Neuronal stem cell (in vitro differentiated cells): ENCODE measurements around the gene PDE11A.

Experiments
- DNase-seq: peaks from one replicate; pipeline ENCODE4 v3.0.0-alpha.2; 2013; ENCODE audit warnings: low spot score
- H2AFZ ChIP-seq: one replicate; pipeline ENCODE4 v1.6.1; 2013; ENCODE audit warnings: mild to moderate bottlenecking, low read length, inconsistent platforms
- H2AK5ac ChIP-seq: 2 replicates; pipeline ENCODE4 v1.6.1; 2013; ENCODE audit warnings: low read depth, mild to moderate bottlenecking, inconsistent platforms, low read length, moderate library complexity, mixed read lengths
- H2BK120ac ChIP-seq: 2 replicates; pipeline ENCODE4 v1.6.1; 2013; ENCODE audit warnings: low read depth, mild to moderate bottlenecking, inconsistent platforms, low read length, moderate library complexity, mixed read lengths
- H2BK12ac ChIP-seq: one replicate; pipeline ENCODE4 v1.6.1; 2013; ENCODE audit warnings: low read length, inconsistent platforms
- H2BK15ac ChIP-seq: 2 replicates; pipeline ENCODE4 v1.6.1; 2013; ENCODE audit warnings: mild to moderate bottlenecking, low read length, inconsistent platforms, mixed read lengths
- H2BK5ac ChIP-seq: one replicate; pipeline ENCODE4 v1.6.1; 2013; ENCODE audit warnings: inconsistent platforms, mild to moderate bottlenecking, low read length, moderate library complexity
- H3K14ac ChIP-seq: one replicate; pipeline ENCODE4 v1.6.1; 2013; ENCODE audit warnings: low read length, inconsistent platforms
- H3K18ac ChIP-seq: 2 replicates; pipeline ENCODE4 v1.6.1; 2013; ENCODE audit warnings: low read length, inconsistent platforms
- H3K23ac ChIP-seq: 2 replicates; pipeline ENCODE4 v1.6.1; 2013; ENCODE audit warnings: low read depth, mild to moderate bottlenecking, mixed read lengths, low read length, inconsistent platforms; ENCODE audit not compliant: poor library complexity
- H3K27ac ChIP-seq: replicated peaks from 3 replicates; pipeline ENCODE4 v1.5.1; 2013; ENCODE audit warnings: low read length, inconsistent platforms
- H3K27me3 ChIP-seq, 3 experiments: 2 replicates each; pipeline ENCODE4 v1.6.1; 2013; ENCODE audit warnings: low read length in 3 of 3, mild to moderate bottlenecking in 2 of 3, inconsistent platforms in 1 of 3, low read depth in 1 of 3, mixed read lengths in 1 of 3, moderate library complexity in 1 of 3; ENCODE audit not compliant: control insufficient read depth in 3 of 3, insufficient read depth in 3 of 3
- H3K36me3 ChIP-seq, 2 donors: replicated peaks in 1 of 2; 2 replicates each; pipeline ENCODE4 v1.6.1; 2013; ENCODE audit warnings: low read length in 2 of 2; ENCODE audit not compliant: control insufficient read depth in 2 of 2, insufficient read depth in 2 of 2
- H3K4ac ChIP-seq: 2 replicates; pipeline ENCODE4 v1.6.1; 2013; ENCODE audit warnings: inconsistent platforms, mild to moderate bottlenecking, low read length, moderate library complexity
- H3K4me1 ChIP-seq, 2 donors: 1 replicate in 1 of 2; 2 replicates in 1 of 2; pipeline ENCODE4 v1.6.1; 2013; ENCODE audit warnings: low read length in 2 of 2, low read depth in 1 of 2; ENCODE audit not compliant: control insufficient read depth in 2 of 2, insufficient read depth in 1 of 2
- H3K4me2 ChIP-seq: one replicate; pipeline ENCODE4 v1.6.1; 2013; ENCODE audit warnings: mild to moderate bottlenecking, low read length, inconsistent platforms; ENCODE audit not compliant: insufficient read depth, poor library complexity, severe bottlenecking
- H3K4me3 ChIP-seq, 2 donors: 2 replicates each; pipeline ENCODE4 v1.5.1; 2013; ENCODE audit warnings: low read length in 2 of 2, mild to moderate bottlenecking in 2 of 2, inconsistent platforms in 1 of 2, moderate library complexity in 1 of 2
- H3K79me1 ChIP-seq: one replicate; pipeline ENCODE4 v1.6.1; 2013; ENCODE audit warnings: low read depth, mild to moderate bottlenecking, inconsistent platforms, low read length, moderate library complexity
- H3K9ac ChIP-seq: one replicate; pipeline ENCODE4 v1.6.1; 2013; ENCODE audit warnings: mild to moderate bottlenecking, low read depth, low read length, inconsistent platforms; ENCODE audit not compliant: poor library complexity
- H3K9me3 ChIP-seq, 2 donors: replicated peaks in 1 of 2; 2 replicates each; pipeline versions ENCODE3 to v1.6.1; 2013; ENCODE audit warnings: low read length in 2 of 2, mild to moderate bottlenecking in 2 of 2, inconsistent platforms in 1 of 2, low read depth in 1 of 2, mixed read lengths in 1 of 2, moderate library complexity in 1 of 2; ENCODE audit not compliant: control insufficient read depth in 2 of 2, insufficient read depth in 1 of 2
- H4K8ac ChIP-seq: one replicate; pipeline ENCODE4 v1.6.1; 2013; ENCODE audit warnings: low read depth, mild to moderate bottlenecking, inconsistent platforms, low read length, moderate library complexity
- H4K91ac ChIP-seq: one replicate; pipeline ENCODE4 v1.6.1; 2013; ENCODE audit warnings: low read length, low read depth, mild to moderate bottlenecking, inconsistent platforms; ENCODE audit not compliant: poor library complexity
- WGBS, 2 donors: extraction: QIAGEN DNeasy Blood & Tissue Kit; methylation state at CpG; one replicate each; pipeline ENCODE4 v1.1.7; 2013; ENCODE audit warnings: missing lambda C conversion rate in 2 of 2, mixed read lengths in 1 of 2; ENCODE audit not compliant: insufficient read length in 2 of 2, insufficient replicate concordance in 1 of 2; ENCODE audit errors: extremely low coverage in 2 of 2; 5-methylcytosine and 5-hydroxymethylcytosine counted together

The PDE11A gene

DNA sequence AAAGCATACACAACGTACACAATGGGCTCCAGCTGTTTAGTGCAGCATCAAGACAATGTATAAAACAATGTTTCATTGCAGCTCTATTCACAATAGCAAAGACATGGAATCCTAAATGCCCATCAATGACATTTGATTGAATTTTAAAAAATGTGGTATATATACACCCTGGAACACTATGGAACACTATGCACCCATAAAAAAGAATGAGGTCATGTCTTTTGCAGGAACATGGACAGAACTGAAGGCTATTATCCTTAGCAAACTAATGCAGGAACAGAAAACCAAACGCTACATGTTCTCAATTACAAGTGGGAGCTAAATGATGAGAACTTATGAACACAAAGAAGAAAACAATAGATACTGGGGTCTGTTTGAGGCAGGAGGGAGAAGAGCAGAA lies 364.5 kb downstream of the PDE11A start:
- Histone ChIP-seq H4K91ac (no peak overlapping the region), H3K14ac (no peak overlapping the region), H3K4me2 (no peak overlapping the region), H2BK15ac (no peak overlapping the region), H3K9ac (no peak overlapping the region), H2AK5ac (no peak overlapping the region), H3K18ac (no peak overlapping the region), H3K23ac (no peak overlapping the region), H3K79me1 (no peaks in the 10 kb centered on the region), H3K9me3 (no peaks in the 10 kb centered on the region), H2AFZ (no peak overlapping the region), H3K4me1 (peaks cover 7% of the 10 kb centered on the region in 2 donors), H3K27me3 (no peaks in the 10 kb centered on the region), H2BK12ac (no peak overlapping the region), H3K4me3 (no peak overlapping the region), H2BK120ac (no peak overlapping the region), H4K8ac (no peak overlapping the region), H3K4ac (no peak overlapping the region), H2BK5ac (no peak overlapping the region), H3K36me3 (no peaks in the 10 kb centered on the region), H3K27ac (no peak overlapping the region)
- no CpG with 5 or more reads among the region's 2 CpGs for WGBS, 2 donors
- no peak for DNase-seq

DNA sequence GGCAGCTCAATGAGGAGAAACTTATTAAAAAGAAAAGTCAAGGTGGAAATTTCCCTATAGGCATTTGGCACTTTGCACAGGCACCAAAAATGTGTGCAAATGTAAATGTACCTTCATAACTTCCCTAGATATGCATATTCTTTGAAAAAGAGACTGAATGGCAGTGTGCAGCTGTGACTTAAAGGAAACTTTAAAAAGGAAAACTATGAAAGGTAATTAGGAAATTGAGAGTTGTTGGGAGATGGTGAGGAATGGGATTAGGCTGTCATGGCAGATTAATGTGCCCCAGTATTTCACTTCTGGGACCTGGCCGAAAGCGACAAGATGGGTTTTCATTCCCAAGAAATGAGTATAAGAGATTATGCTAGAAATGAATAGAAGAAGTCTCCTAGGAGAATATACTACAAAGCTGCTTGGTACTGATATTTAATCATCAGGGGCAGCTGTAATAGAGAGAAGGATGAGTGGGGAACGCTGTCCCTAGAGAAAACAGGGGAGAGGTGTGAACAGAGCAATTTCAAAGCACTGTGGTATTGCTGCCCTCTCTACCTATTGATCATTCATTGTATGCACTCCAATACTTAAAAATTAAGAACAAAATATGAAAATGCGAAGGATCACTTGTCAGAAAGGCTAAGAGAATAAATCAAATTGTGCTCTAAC lies 366.9 kb downstream of the PDE11A start:
- no peak overlapping the region for H2BK12ac ChIP-seq
- no peaks in the 10 kb centered on the region for H3K9me3 ChIP-seq
- H2AFZ ChIP-seq, result no peak overlapping the region
- H3K4ac ChIP-seq, result no peak overlapping the region
- H3K27me3 ChIP-seq, result no peaks in the 10 kb centered on the region
- H3K23ac ChIP-seq, result no peak overlapping the region
- no peak overlapping the region for H3K4me3 ChIP-seq
- H3K4me2 ChIP-seq, result no peak overlapping the region
- H2BK5ac ChIP-seq, result no peak overlapping the region
- no peak overlapping the region for H3K27ac ChIP-seq
- H2BK15ac ChIP-seq, result no peak overlapping the region
- H3K18ac ChIP-seq, result no peak overlapping the region
- H2AK5ac ChIP-seq, result no peak overlapping the region
- WGBS, 2 donors, result no CpG with 5 or more reads among the region's 4 CpGs
- no peak for DNase-seq
- no peak overlapping the region for H4K8ac ChIP-seq
- H4K91ac ChIP-seq, result no peak overlapping the region
- H3K14ac ChIP-seq, result no peak overlapping the region
- H3K9ac ChIP-seq, result no peak overlapping the region
- no peaks in the 10 kb centered on the region for H3K36me3 ChIP-seq
- H2BK120ac ChIP-seq, result no peak overlapping the region
- no peaks in the 10 kb centered on the region for H3K79me1 ChIP-seq
- H3K4me1 ChIP-seq, result peaks cover 0 to 6% of the 10 kb centered on the region in 2 donors

DNA sequence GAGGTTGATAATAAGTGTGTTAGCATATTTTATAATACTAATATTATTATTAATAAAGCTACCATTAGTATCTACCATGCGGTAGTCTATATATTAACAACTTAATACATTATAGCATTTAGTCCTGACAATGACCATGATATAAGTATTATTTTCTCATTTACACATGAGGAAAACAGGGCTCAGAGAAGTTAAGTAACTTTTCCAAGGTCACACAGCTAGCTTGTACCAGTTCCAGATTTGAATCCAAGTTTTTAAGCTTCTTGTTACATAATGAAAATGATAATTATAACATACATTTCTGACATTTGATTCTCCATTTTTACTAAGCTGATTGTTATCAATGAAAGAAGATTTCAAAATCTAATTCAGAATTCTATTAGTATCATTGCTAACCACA lies 369.4 kb downstream of the PDE11A start:
- Histone ChIP-seq H3K4me2 (no peak overlapping the region), H3K18ac (no peak overlapping the region), H3K4me3 (no peak overlapping the region), H4K8ac (no peak overlapping the region), H3K14ac (no peak overlapping the region), H2AFZ (no peak overlapping the region), H3K79me1 (no peaks in the 10 kb centered on the region), H3K27ac (no peak overlapping the region), H3K9ac (no peak overlapping the region), H2AK5ac (no peak overlapping the region), H3K27me3 (no peaks in the 10 kb centered on the region), H2BK5ac (no peak overlapping the region), H2BK12ac (no peak overlapping the region), H2BK120ac (no peak overlapping the region), H3K4ac (no peak overlapping the region), H3K9me3 (no peaks in the 10 kb centered on the region), H3K4me1 (peaks cover 0 to 2% of the 10 kb centered on the region in 2 donors), H4K91ac (no peak overlapping the region), H3K36me3 (no peaks in the 10 kb centered on the region), H2BK15ac (no peak overlapping the region), H3K23ac (no peak overlapping the region)
- DNase-seq, result no peak
- no CpG with 5 or more reads among the region's 1 CpG for WGBS, 2 donors

DNA sequence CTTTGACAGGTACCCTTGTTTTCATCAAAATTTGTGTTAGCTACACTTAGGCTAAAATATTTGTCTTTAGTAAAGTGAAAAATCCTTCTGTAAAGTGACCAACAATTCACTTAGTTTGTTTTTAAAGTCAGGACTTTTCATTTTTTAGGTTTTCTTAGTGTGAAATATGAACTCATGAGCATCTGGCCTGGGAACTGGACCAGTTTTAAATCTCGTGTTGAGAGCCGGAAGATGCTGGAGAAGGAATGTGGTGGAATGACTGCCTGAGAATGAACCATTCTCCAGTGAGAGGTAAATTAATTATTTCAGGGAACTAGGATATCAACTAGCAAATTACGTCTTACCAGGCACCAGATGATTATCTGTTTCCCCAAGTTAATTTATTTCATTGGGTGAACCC lies 374.3 kb downstream of the PDE11A start:
- Histone ChIP-seq H2BK12ac (no peak overlapping the region), H3K36me3 (no peaks in the 10 kb centered on the region), H3K4ac (no peak overlapping the region), H3K9ac (no peak overlapping the region), H2AK5ac (no peak overlapping the region), H3K27ac (no peak overlapping the region), H3K23ac (no peak overlapping the region), H3K27me3 (no peaks in the 10 kb centered on the region), H2BK5ac (no peak overlapping the region), H4K91ac (no peak overlapping the region), H2BK120ac (no peak overlapping the region), H2BK15ac (no peak overlapping the region), H3K14ac (no peak overlapping the region), H3K9me3 (no peaks in the 10 kb centered on the region), H3K18ac (no peak overlapping the region), H2AFZ (no peak overlapping the region), H4K8ac (no peak overlapping the region), H3K79me1 (no peaks in the 10 kb centered on the region), H3K4me2 (no peak overlapping the region), H3K4me1 (peaks cover 0 to 2% of the 10 kb centered on the region in 2 donors), H3K4me3 (no peak overlapping the region)
- DNase-seq, result no peak
- no CpG with 5 or more reads among the region's 3 CpGs for WGBS, 2 donors
